ENCODE results near the gene PTGIS.

The PTGIS gene

DNA sequence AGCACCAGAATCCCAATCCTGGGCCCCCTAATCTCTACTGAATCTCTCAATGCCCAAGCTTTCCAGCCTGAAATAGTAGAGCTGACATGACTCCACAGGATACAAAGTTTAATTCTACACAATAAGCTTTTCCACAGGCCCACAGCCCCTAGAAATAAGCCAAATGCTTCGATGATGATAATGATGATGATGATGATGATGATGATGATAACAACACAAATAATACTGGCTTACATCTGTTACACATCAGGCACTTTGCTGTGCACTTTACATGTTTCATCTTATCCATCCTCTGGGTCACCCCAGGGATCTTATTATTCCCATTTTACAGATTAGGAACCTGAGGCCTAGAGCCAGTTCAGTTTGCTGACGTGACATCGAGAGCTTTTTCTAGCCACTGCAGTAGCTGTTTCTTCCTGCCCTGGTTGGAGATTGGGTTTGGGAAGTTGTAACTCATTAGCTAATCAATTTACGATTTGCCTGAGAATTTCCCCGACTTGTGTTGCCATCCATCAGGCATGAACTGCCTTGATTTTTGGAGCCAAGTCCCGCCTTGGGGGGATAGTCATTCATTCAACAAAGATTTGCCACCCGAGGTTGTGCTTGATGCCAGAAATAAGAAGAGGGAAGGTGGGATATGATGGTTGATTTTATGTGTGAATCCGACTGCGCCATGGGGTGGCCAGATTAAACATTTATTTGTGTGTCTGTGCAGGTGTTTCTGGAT, 105.9 kb downstream of the PTGIS start:
- DNase-seq: no peak

DNA sequence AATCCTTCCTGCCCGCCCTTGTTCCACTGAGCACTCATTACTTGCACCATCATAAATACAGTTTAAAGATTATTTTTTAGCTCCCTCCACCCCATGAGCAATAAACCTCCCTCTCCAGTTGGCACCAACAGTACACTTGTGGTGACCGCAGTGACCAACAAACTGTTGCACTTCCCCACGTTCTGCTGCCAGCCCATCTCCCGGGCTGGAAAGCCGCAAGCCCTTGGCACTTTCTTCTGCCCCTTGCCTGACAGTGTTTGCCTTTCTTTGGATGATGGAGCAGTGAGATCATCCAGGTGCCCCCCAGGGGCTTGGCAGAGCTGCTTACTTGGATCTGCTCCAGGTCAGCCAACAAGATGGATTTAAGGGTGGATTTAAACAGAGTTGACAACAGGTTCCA, 107.0 kb downstream of the PTGIS start:
- no peak for DNase-seq

DNA sequence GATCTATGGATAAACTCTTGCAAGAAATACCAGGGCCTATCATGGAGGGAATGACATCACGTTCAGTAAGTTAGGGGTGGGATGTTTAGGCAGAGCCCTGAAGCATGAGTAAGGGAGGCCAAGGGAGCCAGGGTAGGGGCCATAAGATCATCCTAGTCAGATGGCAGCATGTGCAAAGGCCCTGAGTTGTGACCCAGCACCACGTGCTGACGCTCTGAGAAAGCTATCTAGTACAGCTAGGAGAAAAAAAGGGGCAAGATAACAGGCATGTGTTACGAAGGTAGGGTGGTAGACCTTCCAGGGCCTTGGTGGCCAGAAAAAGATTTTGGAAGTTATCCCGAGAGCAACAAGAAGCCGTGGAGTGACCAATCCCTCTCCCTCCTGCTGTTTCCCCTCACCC, 107.8 kb downstream of the PTGIS start:
- DNase-seq: no peak

DNA sequence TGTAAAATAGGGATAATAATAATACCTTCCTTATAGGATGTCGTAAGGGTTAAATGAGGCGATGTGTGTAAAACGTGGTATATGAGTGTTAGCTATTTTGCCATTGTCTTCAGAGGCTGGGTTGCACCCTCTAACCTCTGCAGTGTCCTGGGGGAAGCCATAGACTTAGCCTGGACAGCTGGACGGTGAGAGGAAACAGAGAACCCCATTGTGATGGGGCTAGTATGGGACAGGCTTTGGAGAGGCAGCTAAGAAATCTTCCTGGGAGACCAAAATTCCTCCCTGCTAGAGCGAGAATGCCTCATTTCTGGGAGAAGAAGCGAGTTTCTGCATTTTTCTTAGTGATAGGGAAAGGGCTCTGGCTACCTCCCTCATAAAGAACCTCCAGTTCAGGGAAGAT, 108.3 kb downstream of the PTGIS start:
- DNase-seq: no peak

DNA sequence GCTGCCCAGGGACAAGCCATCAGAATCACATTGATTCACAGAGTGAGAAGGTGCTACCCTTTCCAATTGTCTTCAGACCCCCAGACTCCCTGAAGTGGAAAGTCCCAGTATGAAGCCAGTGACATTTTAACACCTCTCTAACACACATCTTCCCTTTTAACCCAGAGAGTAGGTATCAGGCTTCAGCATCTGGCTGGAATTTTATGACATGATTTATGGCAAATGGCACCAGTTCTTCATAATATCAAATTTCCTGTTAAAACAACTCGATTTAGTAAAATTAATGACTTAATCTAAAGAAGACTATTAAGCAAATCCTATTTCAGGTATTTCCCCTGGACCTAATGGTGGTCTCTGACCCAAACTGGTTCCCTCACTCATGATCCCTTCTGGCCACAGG, 110.5 kb downstream of the PTGIS start:
- no peak for DNase-seq

DNA sequence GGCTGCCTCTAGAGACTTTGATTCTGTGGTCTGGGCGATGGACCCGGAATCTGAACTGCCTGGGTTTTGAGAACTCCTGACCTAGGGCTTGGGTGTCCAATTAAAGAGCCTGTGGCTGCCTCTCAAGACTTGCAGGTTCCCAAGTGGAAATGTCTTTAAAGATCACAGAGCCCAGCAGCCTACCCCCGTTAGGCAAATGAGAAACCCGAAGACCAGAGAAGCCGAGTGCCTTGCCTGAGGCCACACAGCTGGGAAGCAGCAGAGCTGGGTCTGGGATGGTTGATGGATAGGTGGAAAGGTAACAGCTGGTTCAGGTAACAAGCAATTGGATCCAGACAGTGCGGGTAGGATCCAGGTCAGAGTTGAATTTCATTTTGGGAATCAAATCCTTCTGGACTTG, 111.3 kb downstream of the PTGIS start:
- no peak for DNase-seq

DNA sequence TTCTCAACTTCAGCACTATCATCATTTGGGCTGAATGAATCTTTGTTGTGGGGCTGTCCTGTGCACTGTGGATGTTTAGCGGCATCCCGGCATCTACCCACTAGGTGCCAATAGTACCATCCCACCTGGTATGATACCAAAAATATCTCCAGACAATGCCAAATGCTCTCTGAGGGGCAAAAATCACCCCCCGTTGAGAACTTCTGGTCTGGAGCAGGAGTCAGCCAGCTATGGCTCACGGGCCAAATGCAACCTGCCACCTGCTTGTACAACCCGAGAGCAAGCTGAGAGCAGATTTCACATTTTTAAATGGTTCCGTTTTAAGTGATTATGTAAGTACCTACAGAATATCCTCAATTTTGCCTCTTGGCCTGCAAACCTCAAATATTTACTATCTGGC, 112.2 kb downstream of the PTGIS start:
- no peak for DNase-seq

All from CD4-positive, alpha-beta T cell treated with Interferon gamma for 1 hour (primary cell).